IPS DF 6.9 (cell line): ENCODE measurements around the gene UVRAG.

ENCODE experiments used
- DNase-seq: peaks from one replicate; pipeline ENCODE4 v3.0.0-alpha.2; 2013; ENCODE audit warnings: low read depth, low spot score
- H3K27ac ChIP-seq: one replicate; pipeline ENCODE4 v1.5.1; 2013; ENCODE audit warnings: low read length, control low read depth
- H3K27me3 ChIP-seq: 2 replicates; pipeline ENCODE4 v1.6.1; 2013; ENCODE audit warnings: mild to moderate bottlenecking, low read length; ENCODE audit not compliant: control insufficient read depth, insufficient read depth
- H3K36me3 ChIP-seq: 2 replicates; pipeline ENCODE4 v1.6.1; 2013; ENCODE audit warnings: low read length; ENCODE audit not compliant: control insufficient read depth, insufficient read depth
- H3K4me1 ChIP-seq: 2 replicates; pipeline ENCODE4 v1.6.1; 2013; ENCODE audit warnings: low read length; ENCODE audit not compliant: control insufficient read depth, insufficient read depth
- H3K4me3 ChIP-seq: 2 replicates; pipeline ENCODE4 v1.5.1; 2013; ENCODE audit warnings: mild to moderate bottlenecking, low read length
- H3K9me3 ChIP-seq: 2 replicates; pipeline ENCODE4 v1.6.1; 2013; ENCODE audit warnings: low read length, inconsistent platforms; ENCODE audit not compliant: control insufficient read depth, insufficient read depth
- WGBS: extraction: QIAGEN DNeasy Blood & Tissue Kit; methylation state at CpG from one replicate; pipeline ENCODE4 v1.1.7; 2013; ENCODE audit warnings: mixed read lengths, missing lambda C conversion rate; ENCODE audit not compliant: insufficient read length, insufficient coverage; 5-methylcytosine and 5-hydroxymethylcytosine counted together

The UVRAG gene

GRCh38 chr11:75809111-75809510 lies 5.9 kb upstream of the UVRAG start:
- no peaks in the 10 kb centered on the region for H3K36me3 ChIP-seq
- no peak overlapping the region for H3K27ac ChIP-seq
- no peaks in the 10 kb centered on the region for H3K27me3 ChIP-seq
- H3K4me1 ChIP-seq = peaks cover 2% of the 10 kb centered on the region; the same call in 1 of the 2 replicates
- no peak for DNase-seq
- no CpG with 5 or more reads among the region's 2 CpGs for WGBS
- H3K9me3 ChIP-seq = no peaks in the 10 kb centered on the region
- no peak overlapping the region for H3K4me3 ChIP-seq

GRCh38 chr11:75809991-75810390 lies 5.0 kb upstream of the UVRAG start:
- H3K27me3 ChIP-seq = no peaks in the 10 kb centered on the region
- peaks cover 2% of the 10 kb centered on the region; the same call in 1 of the 2 replicates for H3K4me1 ChIP-seq
- no CpG with 5 or more reads among the region's 2 CpGs for WGBS
- H3K36me3 ChIP-seq = no peaks in the 10 kb centered on the region
- H3K27ac ChIP-seq = no peak overlapping the region
- no peak overlapping the region for H3K4me3 ChIP-seq
- H3K9me3 ChIP-seq = no peaks in the 10 kb centered on the region
- no peak for DNase-seq

GRCh38 chr11:75810637-75811390 lies 4.2 kb upstream of the UVRAG start:
- Histone ChIP-seq H3K4me3 (no peak overlapping the region), H3K4me1 (peaks cover 2% of the 10 kb centered on the region; the same call in 1 of the 2 replicates), H3K27ac (no peak overlapping the region), H3K9me3 (no peaks in the 10 kb centered on the region), H3K27me3 (no peaks in the 10 kb centered on the region), H3K36me3 (no peaks in the 10 kb centered on the region)
- DNase-seq = no peak
- WGBS = no CpG with 5 or more reads among the region's 8 CpGs

- H3K4me1 ChIP-seq = peaks cover 2% of the 10 kb centered on the region; the same call in 1 of the 2 replicates
- no CpG with 5 or more reads among the region's 2 CpGs for WGBS
- no peaks in the 10 kb centered on the region for H3K27me3 ChIP-seq
- no peak overlapping the region for H3K27ac ChIP-seq
- no peak for DNase-seq
- H3K4me3 ChIP-seq = no peak overlapping the region
- no peaks in the 10 kb centered on the region for H3K36me3 ChIP-seq
- H3K9me3 ChIP-seq = no peaks in the 10 kb centered on the region
Measured at GRCh38 chr11:75811485-75811884, 3.5 kb upstream of the UVRAG start.

- no peak overlapping the region for H3K27ac ChIP-seq
- WGBS = no CpG with 5 or more reads among the region's 2 CpGs
- H3K27me3 ChIP-seq = no peaks in the 10 kb centered on the region
- H3K9me3 ChIP-seq = no peaks in the 10 kb centered on the region
- DNase-seq = peak; percentile 18
- H3K4me1 ChIP-seq = peaks cover 2% of the 10 kb centered on the region; the same call in 1 of the 2 replicates
- no peak overlapping the region for H3K4me3 ChIP-seq
- no peaks in the 10 kb centered on the region for H3K36me3 ChIP-seq
Measured at GRCh38 chr11:75812542-75813040, 2.4 kb upstream of the UVRAG start.

- H3K27ac ChIP-seq = no peak overlapping the region
- no peak overlapping the region for H3K4me3 ChIP-seq
- no peaks in the 10 kb centered on the region for H3K9me3 ChIP-seq
- H3K36me3 ChIP-seq = no peaks in the 10 kb centered on the region
- peaks cover 2% of the 10 kb centered on the region; the same call in 1 of the 2 replicates for H3K4me1 ChIP-seq
- no CpG with 5 or more reads among the region's 2 CpGs for WGBS
- DNase-seq = no peak
- H3K27me3 ChIP-seq = no peaks in the 10 kb centered on the region
Measured at GRCh38 chr11:75813124-75813523, 1.9 kb upstream of the UVRAG start.

- no peaks in the 10 kb centered on the region for H3K27me3 ChIP-seq
- peaks cover 2% of the 10 kb centered on the region; the same call in 1 of the 2 replicates for H3K4me1 ChIP-seq
- H3K36me3 ChIP-seq = no peaks in the 10 kb centered on the region
- DNase-seq = no peak
- no peak overlapping the region for H3K4me3 ChIP-seq
- no peak overlapping the region for H3K27ac ChIP-seq
- no CpG with 5 or more reads among the region's 1 CpG for WGBS
- no peaks in the 10 kb centered on the region for H3K9me3 ChIP-seq
Measured at GRCh38 chr11:75813622-75814039, 1.4 kb upstream of the UVRAG start.

GRCh38 chr11:75814363-75814676 lies 690 bp upstream of the UVRAG start:
- H3K27me3 ChIP-seq = no peaks in the 10 kb centered on the region
- H3K27ac ChIP-seq = no peak overlapping the region
- no peaks in the 10 kb centered on the region for H3K9me3 ChIP-seq
- peak; percentile 27 for DNase-seq
- peaks cover 2% of the 10 kb centered on the region; the same call in 1 of the 2 replicates for H3K4me1 ChIP-seq
- H3K36me3 ChIP-seq = no peaks in the 10 kb centered on the region
- no CpG with 5 or more reads among the region's 12 CpGs for WGBS
- H3K4me3 ChIP-seq = peak overlapping the region; percentile 92; the same call in 1 of the 2 replicates

GRCh38 chr11:75815345-75816168 lies 547 bp downstream of the UVRAG start:
- WGBS = no CpG with 5 or more reads among the region's 60 CpGs
- no peaks in the 10 kb centered on the region for H3K27me3 ChIP-seq
- H3K27ac ChIP-seq = no peak overlapping the region
- H3K4me1 ChIP-seq = peaks cover 2% of the 10 kb centered on the region; the same call in 1 of the 2 replicates
- DNase-seq = no peak
- H3K36me3 ChIP-seq = no peaks in the 10 kb centered on the region
- H3K9me3 ChIP-seq = no peaks in the 10 kb centered on the region
- H3K4me3 ChIP-seq = peak overlapping the region; percentile 92

- no peak for DNase-seq
- H3K4me3 ChIP-seq = no peak overlapping the region; the same call in 1 of the 2 replicates
- no peaks in the 10 kb centered on the region for H3K36me3 ChIP-seq
- 100% methylated on average over 2 of the region's 6 CpGs for WGBS
- no peak overlapping the region for H3K27ac ChIP-seq
- H3K4me1 ChIP-seq = peaks cover 2% of the 10 kb centered on the region; the same call in 1 of the 2 replicates
- H3K9me3 ChIP-seq = no peaks in the 10 kb centered on the region
- no peaks in the 10 kb centered on the region for H3K27me3 ChIP-seq
Measured at GRCh38 chr11:75816561-75817239, 1.7 kb downstream of the UVRAG start.
